Germinal center (tissue), 1 donor: ENCODE data around the gene LRRTM4.
"Not testable (repeated sequence)": the region's sequence is repeated elsewhere in the genome, so short reads cannot be mapped to it uniquely, and the experiment has no call there.

Experiments used
- DNase-seq: peaks from one replicate; pipeline ENCODE4 v3.0.0; 2012; ENCODE audit warnings: mixed read lengths, low spot score

The LRRTM4 gene

DNA sequence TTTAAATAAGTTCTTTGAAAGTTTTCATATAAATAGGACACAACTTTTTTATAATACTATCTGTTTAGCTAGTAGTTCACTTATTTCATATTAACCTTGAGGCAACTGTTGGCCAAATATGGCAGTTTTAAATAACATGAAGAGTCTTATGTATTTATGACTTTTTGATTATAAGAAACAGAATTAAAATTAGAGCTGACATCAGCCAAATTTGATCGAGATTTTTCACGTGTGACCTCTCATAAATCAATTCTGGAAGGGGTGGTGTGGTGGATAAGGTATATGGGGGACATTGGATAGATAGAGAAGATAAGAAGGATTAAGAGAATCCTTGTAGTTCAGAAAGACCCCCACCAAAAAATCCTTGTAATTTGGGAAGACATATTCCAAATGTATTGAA is 776.6 kb downstream of the LRRTM4 start:
- DNase-seq: no peak

DNA sequence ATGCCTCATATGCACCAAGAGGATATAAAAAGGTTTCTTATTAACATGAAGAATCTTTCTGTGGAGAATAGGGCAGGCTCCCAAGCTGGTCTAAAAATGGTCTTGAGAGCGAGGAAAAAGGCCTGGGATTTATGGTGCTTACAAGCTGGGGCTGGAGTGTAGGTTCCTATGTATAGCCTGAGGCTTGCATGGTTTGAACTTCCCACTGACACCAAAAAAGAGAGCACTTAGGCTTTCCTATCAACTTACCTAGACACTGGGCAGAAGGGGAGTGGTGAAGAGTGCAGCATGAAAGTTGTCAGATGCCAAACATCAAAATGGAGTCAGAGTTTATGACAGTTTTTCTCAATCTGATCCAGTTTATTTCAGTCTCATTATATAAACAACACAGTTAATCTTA is 784.6 kb downstream of the LRRTM4 start:
- no peak for DNase-seq

DNA sequence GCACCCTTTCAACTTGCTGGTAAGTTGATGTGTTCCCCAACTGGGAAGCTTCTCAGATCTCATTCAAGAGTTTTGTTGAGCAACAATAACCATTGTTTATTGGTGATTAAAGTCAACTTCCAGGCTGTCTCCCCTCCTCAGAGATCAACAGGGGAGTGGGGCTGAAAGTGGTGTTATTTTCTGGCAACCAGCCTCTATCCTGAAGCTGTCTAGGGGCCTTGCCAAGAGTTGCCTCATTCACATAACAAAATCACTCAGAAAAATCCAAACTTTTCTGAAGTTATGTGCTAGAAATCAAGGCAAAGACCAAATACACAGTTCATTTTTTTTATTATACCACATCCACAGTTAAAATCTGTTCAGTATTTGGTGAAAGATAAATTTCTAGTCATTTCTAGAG is 788.4 kb downstream of the LRRTM4 start:
- DNase-seq: no peak

DNA sequence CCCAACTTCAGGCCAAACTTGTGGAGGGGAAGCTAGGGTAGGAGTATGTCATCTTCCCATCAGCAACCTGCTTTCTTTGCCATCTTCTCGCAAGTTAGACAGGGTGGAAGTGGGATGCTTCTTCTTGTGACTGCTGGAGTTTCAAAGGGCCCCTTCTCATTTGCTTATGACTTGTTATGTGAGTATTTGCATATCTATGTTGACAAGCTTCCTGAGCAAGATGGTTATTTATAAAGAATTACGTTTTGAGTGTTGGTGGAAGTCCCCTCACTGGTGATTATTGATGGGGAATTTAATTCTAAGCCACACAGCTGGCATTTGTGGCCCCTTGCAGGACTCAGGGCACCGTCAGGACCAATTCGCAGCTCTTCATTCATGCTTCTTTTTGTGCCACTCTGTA is 791.0 kb downstream of the LRRTM4 start:
- DNase-seq: no peak

DNA sequence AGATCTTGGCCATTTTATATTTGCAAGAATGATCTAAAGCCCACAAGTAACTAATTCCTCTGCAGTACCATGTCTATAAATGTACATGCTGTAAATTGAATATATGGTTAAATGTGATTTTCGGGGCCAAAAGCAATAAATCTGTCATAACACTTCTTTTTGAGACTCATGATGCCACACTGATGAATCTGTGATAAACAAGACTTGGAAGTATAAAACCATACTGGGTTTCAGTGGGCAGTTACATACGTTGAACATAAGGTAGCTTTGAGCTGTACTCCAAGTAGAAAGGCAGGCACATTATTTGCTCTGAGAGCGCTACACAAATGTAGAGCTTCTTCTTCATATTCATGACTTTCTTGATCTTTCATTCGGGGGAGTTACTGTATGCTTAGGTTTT is 792.2 kb downstream of the LRRTM4 start:
- no peak for DNase-seq

DNA sequence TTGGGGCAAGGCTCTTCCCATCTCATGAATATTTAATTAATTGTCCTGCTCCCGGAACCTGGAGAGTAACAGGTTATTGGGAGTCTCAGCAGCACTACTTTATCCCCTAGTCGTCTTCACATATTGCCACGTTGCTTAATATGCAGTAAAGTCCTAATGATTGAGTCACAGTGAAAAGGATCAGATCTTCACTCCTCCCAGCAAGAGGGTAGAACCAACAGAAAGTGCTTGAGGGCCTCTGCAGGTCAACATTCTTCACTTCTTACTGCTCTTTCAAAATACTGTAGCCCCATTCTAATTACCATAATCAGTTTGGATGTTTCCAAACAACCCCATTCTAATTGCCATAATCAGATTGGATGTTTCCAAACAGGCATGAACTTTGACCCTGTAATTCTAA is 801.0 kb downstream of the LRRTM4 start:
- DNase-seq: no peak

DNA sequence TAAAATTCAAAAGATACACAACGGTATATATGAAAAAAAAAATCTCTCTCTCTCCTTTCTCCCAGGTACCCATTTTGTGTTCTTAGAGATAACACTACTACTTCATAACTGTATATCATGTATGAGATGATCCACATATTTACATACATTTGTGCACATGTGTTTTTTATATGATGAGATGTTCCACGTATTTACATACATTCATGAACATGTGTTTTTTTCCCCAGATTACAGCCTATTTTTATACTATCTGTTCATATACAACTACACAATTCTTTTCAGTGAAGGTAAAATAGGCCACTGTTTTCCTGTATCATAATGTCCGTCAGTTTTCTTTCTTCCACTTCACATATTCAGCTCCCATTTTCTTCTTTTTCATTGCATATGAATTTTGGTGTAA is 808.9 kb downstream of the LRRTM4 start:
- no peak for DNase-seq

DNA sequence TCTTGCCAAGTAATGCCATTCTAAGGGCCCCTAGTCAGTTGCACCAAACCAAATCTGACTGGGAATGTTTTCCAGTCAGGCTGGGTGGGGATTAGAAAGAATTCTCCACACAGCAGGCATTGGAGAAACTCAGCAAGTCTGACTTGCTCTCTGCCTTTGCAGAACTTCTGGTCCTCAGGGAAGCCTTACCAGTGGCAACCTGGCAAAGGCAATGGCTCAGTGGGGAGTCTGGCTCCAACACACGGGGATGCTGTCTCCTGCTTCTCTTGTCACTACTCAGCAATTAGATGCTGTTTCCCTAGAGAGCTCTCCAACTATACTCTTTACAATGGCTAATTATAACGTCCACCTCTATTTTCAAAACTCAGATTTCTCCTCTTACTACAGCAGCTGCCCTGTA is 810.7 kb downstream of the LRRTM4 start:
- DNase-seq: no peak

DNA sequence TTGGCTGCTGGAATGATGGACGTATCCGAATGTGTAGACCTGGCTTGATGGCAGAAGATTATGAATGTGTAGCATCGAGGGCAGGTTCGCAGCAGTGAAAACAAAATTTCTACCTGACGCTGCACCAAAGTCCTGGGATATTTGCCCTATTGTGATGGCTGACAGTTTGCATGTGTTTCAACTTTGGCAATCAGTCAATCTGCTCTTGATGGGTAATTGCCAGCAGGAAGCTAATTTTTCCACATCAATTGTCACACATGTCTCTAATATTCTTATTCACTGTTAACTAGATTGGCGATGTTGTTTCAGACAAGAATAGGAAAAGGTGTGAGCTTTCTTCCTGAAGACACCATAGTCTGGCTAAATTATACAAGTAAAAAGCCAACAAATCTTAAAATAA is 821.3 kb downstream of the LRRTM4 start:
- no peak for DNase-seq

DNA sequence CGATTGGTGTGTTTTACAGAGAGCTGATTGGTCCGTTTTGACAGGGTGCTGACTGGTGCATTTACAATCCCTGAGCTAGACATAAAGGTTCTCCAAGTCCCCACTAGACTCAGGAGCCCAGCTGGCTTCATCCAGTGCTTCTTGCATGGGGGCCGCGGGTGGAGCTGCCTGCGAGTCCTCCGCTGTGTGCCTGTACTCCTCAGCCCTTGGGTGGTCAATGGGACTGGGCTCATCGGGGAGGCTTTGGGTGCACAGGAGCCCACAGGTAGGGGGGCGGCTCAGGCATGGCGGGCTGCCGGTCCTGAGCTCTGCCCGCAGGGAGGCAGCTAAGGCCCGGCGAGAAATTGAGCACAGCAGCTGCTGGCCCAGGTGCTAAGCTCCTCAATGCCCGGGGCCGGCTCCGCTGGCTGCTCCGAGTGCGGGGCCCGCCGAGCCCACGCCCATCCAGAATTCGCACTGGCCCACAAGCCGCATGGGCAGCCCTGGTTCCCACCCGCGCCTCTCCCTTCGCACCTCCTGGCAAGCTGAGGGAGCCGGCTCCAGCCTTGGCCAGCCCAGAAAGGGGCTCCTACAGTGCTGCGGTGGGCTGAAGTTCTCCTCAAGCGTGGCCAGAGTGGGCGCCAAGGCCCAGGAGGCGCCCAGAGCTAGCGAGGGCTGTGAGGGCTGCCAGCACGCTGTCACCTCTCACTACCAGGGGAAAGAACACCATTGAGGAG is 824.0 kb downstream of the LRRTM4 start:
- DNase-seq: not testable (repeated sequence)
